ELR (cell line): ENCODE data around the gene HBE1.
"Not testable (repeated sequence)": the region's sequence is repeated elsewhere in the genome, so short reads cannot be mapped to it uniquely, and the experiment has no call there.

ENCODE experiments used
- DNase-seq: peaks from one replicate; pipeline ENCODE4 v3.0.0-alpha.2; 2015; ENCODE audit warnings: low read depth

HBE1 gene

GRCh38 chr11:5269715-5270147, at the start of gene HBE1:
Gene HBE1 (minus strand): TSS chr11:5269945. CDS start chr11:5269890, 55 bp downstream.
- no peak for DNase-seq

GRCh38 chr11:5317292-5317691, 47.5 kb upstream of the HBE1 start:
- no peak for DNase-seq

- DNase-seq = not testable (repeated sequence)
Measured at GRCh38 chr11:5313326-5314023, 43.7 kb upstream of the HBE1 start.

- DNase-seq = no peak
Measured at GRCh38 chr11:5310423-5310822, 40.7 kb upstream of the HBE1 start.

GRCh38 chr11:5307256-5308019, 37.7 kb upstream of the HBE1 start:
- DNase-seq = no peak

GRCh38 chr11:5304046-5304445, 34.3 kb upstream of the HBE1 start:
- no peak for DNase-seq

GRCh38 chr11:5303626-5304025, 33.9 kb upstream of the HBE1 start:
- no peak for DNase-seq

GRCh38 chr11:5301846-5302245, 32.1 kb upstream of the HBE1 start, which contains the start of gene OR51B4:
Gene OR51B4 (minus strand): TSS chr11:5301946. CDS start chr11:5301946, 0 bp downstream.
- no peak for DNase-seq

- DNase-seq = no peak
Measured at GRCh38 chr11:5300251-5300650, 30.5 kb upstream of the HBE1 start.

- DNase-seq = no peak
Measured at GRCh38 chr11:5298451-5298850, 28.7 kb upstream of the HBE1 start.

- DNase-seq = no peak
Measured at GRCh38 chr11:5297721-5298323, 28.1 kb upstream of the HBE1 start.

- not testable (repeated sequence) for DNase-seq
Measured at GRCh38 chr11:5294342-5294995, 24.7 kb upstream of the HBE1 start.

- DNase-seq = no peak
Measured at GRCh38 chr11:5293028-5293427, 23.3 kb upstream of the HBE1 start.

GRCh38 chr11:5291207-5291838, 21.6 kb upstream of the HBE1 start:
- DNase-seq = peak; percentile 82

GRCh38 chr11:5290106-5290505, 20.4 kb upstream of the HBE1 start:
- DNase-seq = no peak

GRCh38 chr11:5289696-5290095, 20.0 kb upstream of the HBE1 start:
- peak; percentile 79 for DNase-seq

GRCh38 chr11:5288906-5289550, 19.3 kb upstream of the HBE1 start:
- peak; percentile 76 for DNase-seq

GRCh38 chr11:5288108-5288905, 18.6 kb upstream of the HBE1 start:
- peak; percentile 66 for DNase-seq

GRCh38 chr11:5286901-5287300, 17.2 kb upstream of the HBE1 start:
- DNase-seq = no peak

GRCh38 chr11:5286351-5286750, 16.6 kb upstream of the HBE1 start:
- DNase-seq = no peak
